Thyroid gland (tissue), 4 donors: Measurements from ENCODE around the gene FYN.

Source experiments
- POLR2A ChIP-seq, 2 donors: fragments of 450-650 bp; IDR thresholded peaks; one replicate each; pipeline ENCODE4 v1.6.1; 2017; ENCODE audit warnings: antibody characterized with exemption in 2 of 2, mild to moderate bottlenecking in 2 of 2, moderate library complexity in 1 of 2
- TF ChIP-seq, protein P1 (sequence below), 6 experiments: fragments of 200-600 bp in 3 of 6; fragments of 450-650 bp in 3 of 6; sonication (generic) in 3 of 6; IDR thresholded peaks; one replicate each; pipeline ENCODE4 v1.5.1; 2016 to 2019; ENCODE audit warnings: antibody characterized with exemption in 6 of 6, mild to moderate bottlenecking in 2 of 6, inconsistent platforms in 1 of 6, moderate library complexity in 1 of 6

DNA sequence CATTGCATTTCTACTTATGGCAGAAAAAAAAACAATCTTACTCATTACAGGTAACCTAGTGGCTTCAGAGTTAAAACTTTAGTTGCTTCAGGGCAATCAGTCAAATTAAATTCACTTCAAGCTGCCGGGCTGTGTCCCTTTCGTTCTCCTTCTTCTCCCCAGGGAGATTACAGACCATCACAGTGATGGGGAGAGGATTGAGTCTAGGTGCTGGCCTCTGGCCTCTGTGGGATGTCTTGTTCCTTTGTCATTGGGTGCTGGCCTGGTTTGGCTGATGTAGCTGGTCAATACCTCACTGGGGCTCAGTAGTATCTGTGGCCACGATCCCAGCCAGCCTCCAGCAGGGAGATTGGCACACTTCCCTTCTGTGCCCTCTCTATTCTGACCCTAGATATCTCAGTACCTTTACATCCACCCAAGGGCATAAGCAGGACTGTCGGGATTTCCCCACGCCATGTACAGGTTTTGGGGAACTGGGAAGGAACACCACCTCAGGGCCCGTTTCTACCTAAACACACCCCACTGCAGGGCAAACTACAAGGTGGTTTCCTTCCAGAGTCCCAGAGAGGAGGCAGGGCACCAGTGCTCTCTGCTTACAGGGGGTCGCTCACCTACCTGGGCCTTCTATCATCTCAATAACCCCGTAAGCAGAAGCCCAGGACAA, 15.4 kb downstream of the FYN start:
- TF ChIP-seq, protein P1, sequence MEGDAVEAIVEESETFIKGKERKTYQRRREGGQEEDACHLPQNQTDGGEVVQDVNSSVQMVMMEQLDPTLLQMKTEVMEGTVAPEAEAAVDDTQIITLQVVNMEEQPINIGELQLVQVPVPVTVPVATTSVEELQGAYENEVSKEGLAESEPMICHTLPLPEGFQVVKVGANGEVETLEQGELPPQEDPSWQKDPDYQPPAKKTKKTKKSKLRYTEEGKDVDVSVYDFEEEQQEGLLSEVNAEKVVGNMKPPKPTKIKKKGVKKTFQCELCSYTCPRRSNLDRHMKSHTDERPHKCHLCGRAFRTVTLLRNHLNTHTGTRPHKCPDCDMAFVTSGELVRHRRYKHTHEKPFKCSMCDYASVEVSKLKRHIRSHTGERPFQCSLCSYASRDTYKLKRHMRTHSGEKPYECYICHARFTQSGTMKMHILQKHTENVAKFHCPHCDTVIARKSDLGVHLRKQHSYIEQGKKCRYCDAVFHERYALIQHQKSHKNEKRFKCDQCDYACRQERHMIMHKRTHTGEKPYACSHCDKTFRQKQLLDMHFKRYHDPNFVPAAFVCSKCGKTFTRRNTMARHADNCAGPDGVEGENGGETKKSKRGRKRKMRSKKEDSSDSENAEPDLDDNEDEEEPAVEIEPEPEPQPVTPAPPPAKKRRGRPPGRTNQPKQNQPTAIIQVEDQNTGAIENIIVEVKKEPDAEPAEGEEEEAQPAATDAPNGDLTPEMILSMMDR (IDR thresholded peaks at IDR 0.05) = no peak
- no peak for TF ChIP-seq POLR2A (IDR thresholded peaks at IDR 0.05)
